HepG2 (cell line): ENCODE measurements around the gene TTC23L. TPM values are rescaled to one million over a fixed set of nuclear protein-coding genes. Genes with fewer than 3 reads are reported as not detected.

Source experiments
- ATAC-seq: fragments of 200-7000 bp; cut with Tn5 transposase; 3 replicates; pipeline ENCODE4 v1.9.1; 2020; ENCODE audit warnings: mild to moderate bottlenecking, moderate library complexity
- BruUV-seq: library from RNA; stranded (reverse); fragments of 400-500 nt; replicated peaks from 2 replicates; lab custom pipeline; 2021; lab: Mats Ljungman, UMichigan
- CTCF ChIA-PET: fragments of 300-600 bp; formaldehyde crosslinking; extraction: SDS; loops from one replicate; lab custom pipeline; 2021; ENCODE audit warnings: low total read pairs, inconsistent platforms, low intra/inter-chr PET ratio; lab: Yijun Ruan, JAX
- POLR2A ChIA-PET: fragments of 350-600 bp; sonication (Branson Sonifier 250); formaldehyde crosslinking; loops from one replicate; lab custom pipeline; 2020; ENCODE audit warnings: antibody characterized with exemption, inconsistent platforms; lab: Yijun Ruan, JAX
- DNase-seq: peaks from one replicate; pipeline ENCODE4 v3.0.0-alpha.2; 2015; ENCODE audit warnings: low spot score
- FAIRE-seq: peaks from 3 replicates; lab custom pipeline; 2011; peaks lifted over from hg19 to GRCh38; lab: Jason Lieb, UNC
- H2AFZ ChIP-seq: one replicate; pipeline ENCODE4 v1.6.1; 2011; ENCODE audit warnings: low read length, inconsistent platforms
- H3K27ac ChIP-seq: fragments of 300-600 bp; 3 replicates; pipeline ENCODE4 v1.8.0; 2011; ENCODE audit warnings: mixed run types, mild to moderate bottlenecking, mixed read lengths, low read length, inconsistent platforms; ENCODE audit not compliant: insufficient read depth; ENCODE audit errors: extremely low read length
- H3K27me3 ChIP-seq, 2 experiments: fragments of 200-600 bp in 1 of 2; 2 replicates in 1 of 2; 3 replicates in 1 of 2; pipeline versions ENCODE4 v1.6.0 to v1.8.0; 2011; ENCODE audit warnings: low read length in 2 of 2, mild to moderate bottlenecking in 2 of 2, moderate library complexity in 2 of 2, inconsistent platforms in 1 of 2; ENCODE audit not compliant: insufficient read depth in 2 of 2, control insufficient read depth in 1 of 2
- H3K36me3 ChIP-seq, 2 experiments: fragments of 200-600 bp in 1 of 2; replicated peaks in 1 of 2; 2 replicates in 1 of 2; 3 replicates in 1 of 2; pipeline versions ENCODE4 v1.5.1 to v1.8.0; 2011; ENCODE audit warnings: low read length in 2 of 2, inconsistent platforms in 1 of 2; ENCODE audit not compliant: insufficient read depth in 2 of 2, control insufficient read depth in 1 of 2
- H3K4me1 ChIP-seq: 2 replicates; pipeline ENCODE4 v1.5.1; 2012; ENCODE audit warnings: low read length, inconsistent platforms; ENCODE audit not compliant: insufficient read depth
- H3K4me2 ChIP-seq: 2 replicates; pipeline ENCODE4 v1.6.0; 2011; ENCODE audit warnings: low read depth, low read length, inconsistent platforms
- H3K4me3 ChIP-seq, 3 experiments: fragments of 200-600 bp in 1 of 3; sonication (generic), shearing (Covaris generic) in 1 of 3; replicated peaks in 1 of 3; 2 replicates each; pipeline ENCODE4 v1.5.1; 2011 to 2016; ENCODE audit warnings: low read length in 3 of 3, inconsistent platforms in 2 of 3, low read depth in 2 of 3, mild to moderate bottlenecking in 2 of 3, control low read depth in 1 of 3, mixed read lengths in 1 of 3; ENCODE audit not compliant: insufficient read depth in 1 of 3
- H3K79me2 ChIP-seq: one replicate; pipeline ENCODE4 v1.6.1; 2011; ENCODE audit warnings: low read length, inconsistent platforms; ENCODE audit not compliant: insufficient read depth
- H3K9ac ChIP-seq: 2 replicates; pipeline ENCODE4 v1.6.0; 2011; ENCODE audit warnings: mild to moderate bottlenecking, low read depth, low read length, inconsistent platforms; ENCODE audit not compliant: insufficient read depth
- H3K9me3 ChIP-seq: 2 replicates; pipeline ENCODE4 v1.5.1; 2012; ENCODE audit warnings: mild to moderate bottlenecking, low read length
- H4K20me1 ChIP-seq: 2 replicates; pipeline ENCODE4 v1.6.0; 2011; ENCODE audit warnings: inconsistent platforms, mild to moderate bottlenecking, low read length, moderate library complexity; ENCODE audit not compliant: insufficient read depth
- HNRNPLL ChIP-seq: fragments of 200-400 bp; formaldehyde crosslinking; IDR thresholded peaks from 2 replicates; pipeline ENCODE4 v1.6.1; 2017; ENCODE audit warnings: mild to moderate bottlenecking, low read depth, low read length; ENCODE audit not compliant: poor library complexity, severe bottlenecking
- NCOA1 ChIP-seq: sonication (generic); formaldehyde crosslinking; IDR thresholded peaks from 2 replicates; pipeline ENCODE4 v1.9.0; 2021; ENCODE audit warnings: missing genetic modification reagents
- PHF21A ChIP-seq: sonication (generic); formaldehyde crosslinking; IDR thresholded peaks from 2 replicates; pipeline ENCODE4 v1.5.0; 2020; ENCODE audit warnings: mild to moderate bottlenecking, missing genetic modification reagents
- RBM22 ChIP-seq: fragments of 200-400 bp; formaldehyde crosslinking; optimal IDR thresholded peaks from 2 replicates; pipeline ENCODE3; 2017; ENCODE audit warnings: mild to moderate bottlenecking, low read length, moderate library complexity
- RERE ChIP-seq: IDR thresholded peaks from 2 replicates; pipeline ENCODE4 v1.6.1; 2016; ENCODE audit warnings: low read depth, missing genetic modification reagents, missing compliant biosample characterization
- SOX6 ChIP-seq, 2 experiments: fragments of 450-650 bp in 1 of 2; sonication (generic) in 1 of 2; formaldehyde crosslinking in 1 of 2; IDR thresholded peaks; 2 replicates each; pipeline versions ENCODE4 v1.4.0 to v1.6.1; 2017 to 2020; ENCODE audit warnings: antibody characterized with exemption in 1 of 2, mild to moderate bottlenecking in 1 of 2, missing genetic modification reagents in 1 of 2
- ZNF609 ChIP-seq: sonication (generic); formaldehyde crosslinking; IDR thresholded peaks from 2 replicates; pipeline ENCODE4 v1.4.0; 2020; ENCODE audit warnings: mild to moderate bottlenecking, missing genetic modification reagents, borderline replicate concordance
- WGBS: methylation state at CpG from one replicate; pipeline ENCODE4 v1.1.6; 2017; ENCODE audit warnings: low lambda C conversion rate; 5-methylcytosine and 5-hydroxymethylcytosine counted together
- in situ Hi-C: cut with HindIII; loops from 2 replicates; pipeline ENCODE4 v1.10.0; 2017; ENCODE audit warnings: low pct_unique_long_range_greater_than_20kb; ENCODE audit not compliant: extremely low pct_ligation_motif_present
- intact Hi-C: fragments of 100-400 bp; cut with micrococcal nuclease; formaldehyde crosslinking; loops from one replicate; pipeline ENCODE4 v1.10.0; 2022; ENCODE audit not compliant: unreplicated experiment
- polyA plus RNA-seq, 8 experiments: library from polyadenylated mRNA; depleted of rRNA in 3 of 8; stranded (reverse) in 7 of 8; unstranded in 1 of 8; fragments of >200 nt; fragmentation: Illumina TruSeq in 4 of 8; extraction: Trizol in 4 of 8; gene quantifications; 2 replicates each; pipeline versions ENCODE4 v1.2.1 to v1.2.3, GENCODE V29; 2011 to 2016; ENCODE audit warnings: low read depth in 4 of 8, missing spikeins in 1 of 8, mixed read lengths in 1 of 8; ENCODE audit not compliant: insufficient read depth in 1 of 8
- total RNA-seq, 5 experiments: library from RNA; depleted of rRNA; stranded (reverse); fragments of >200 nt; fragmentation: Illumina TruSeq; extraction: Trizol; gene quantifications; 2 replicates each; pipeline ENCODE4 v1.2.3, GENCODE V29; 2016; ENCODE audit warnings: low read depth in 1 of 5

Gene TTC23L
- total and polyA plus RNA-seq, 2 of the 13 experiments (the other 11 are each of a cell fraction or from before 2014, with no cell fraction given): 0.37 to 1.4 TPM

GRCh38 chr5:34811706-34812105 is 27.3 kb upstream of the TTC23L start (continued):
- no peak for TF ChIP-seq SOX6 (IDR thresholded peaks at IDR 0.05)
- TF ChIP-seq SOX6 (CRISPR knock-in tag; IDR thresholded peaks at IDR 0.05): no peak

GRCh38 chr5:34813509-34813908 is 25.5 kb upstream of the TTC23L start:
- ATAC-seq: no peak
- peaks cover 5% of the 10 kb centered on the region for H3K4me1 ChIP-seq
- no peaks in the 10 kb centered on the region for H3K79me2 ChIP-seq
- ChIA-PET POLR2A (no interaction called here), CTCF (no interaction called here)
- no peaks in the 10 kb centered on the region for H3K9me3 ChIP-seq
- TF ChIP-seq PHF21A (CRISPR knock-in tag) (no peak), HNRNPLL (no peak), NCOA1 (no peak), ZNF609 (CRISPR knock-in tag) (no peak), RBM22 (no peak), RERE (CRISPR knock-in tag) (no peak)
- TF ChIP-seq, all 625 proteins: peak for 0
- DNase-seq (no peak), FAIRE-seq (no peak)
- WGBS: over 99% methylated on average over 3 of the region's 3 CpGs
- H3K27ac ChIP-seq: no peak overlapping the region
- in situ Hi-C loops: no loop called here
- intact Hi-C loops: no loop called here
- H3K4me3 ChIP-seq: no peak overlapping the region
- no TSS peak for BruUV-seq
- H3K4me2 ChIP-seq: no peak overlapping the region
- no peak overlapping the region for H2AFZ ChIP-seq
- no peaks in the 10 kb centered on the region for H3K27me3 ChIP-seq
- H3K9ac ChIP-seq: no peak overlapping the region
- H4K20me1 ChIP-seq: no peaks in the 10 kb centered on the region
- no peaks in the 10 kb centered on the region for H3K36me3 ChIP-seq
